Measurements from ENCODE around the gene DCAF6.
A peak's percentile ranks its signal among the peaks of the same experiment; 100 is the strongest.

Gene DCAF6

GRCh38 chr1:168091720-168092550, 155.5 kb downstream of the DCAF6 start:
- no peak for DNase-seq (ENCODE audit: low read depth)
- TF ChIP-seq CTCF (conservative IDR thresholded peaks at IDR 0.05; ENCODE audit: low read depth, low read length): no peak
- H3K4me3 ChIP-seq (ENCODE audit: low read length): no peak overlapping the region

GRCh38 chr1:168092566-168093355, 156.3 kb downstream of the DCAF6 start:
- no peak overlapping the region for H3K4me3 ChIP-seq (ENCODE audit: low read length)
- peak; percentile 54 for TF ChIP-seq CTCF (conservative IDR thresholded peaks at IDR 0.05; ENCODE audit: low read depth, low read length)
- no peak for DNase-seq (ENCODE audit: low read depth)

GRCh38 chr1:168093616-168094015, 157.1 kb downstream of the DCAF6 start:
- H3K4me3 ChIP-seq (ENCODE audit: low read length): no peak overlapping the region
- TF ChIP-seq CTCF (conservative IDR thresholded peaks at IDR 0.05; ENCODE audit: low read depth, low read length): no peak
- DNase-seq (ENCODE audit: low read depth): no peak

- no peak overlapping the region for H3K4me3 ChIP-seq (ENCODE audit: low read length)
- DNase-seq (ENCODE audit: low read depth): no peak
- no peak for TF ChIP-seq CTCF (conservative IDR thresholded peaks at IDR 0.05; ENCODE audit: low read depth, low read length)
Observed at GRCh38 chr1:168095476-168095875, 159.0 kb downstream of the DCAF6 start.

- no peak for TF ChIP-seq CTCF (conservative IDR thresholded peaks at IDR 0.05; ENCODE audit: low read depth, low read length)
- no peak for DNase-seq (ENCODE audit: low read depth)
- no peak overlapping the region for H3K4me3 ChIP-seq (ENCODE audit: low read length)
Observed at GRCh38 chr1:168096296-168097165, 160.0 kb downstream of the DCAF6 start.

- H3K4me3 ChIP-seq (ENCODE audit: low read length): no peak overlapping the region
- no peak for DNase-seq (ENCODE audit: low read depth)
- no peak for TF ChIP-seq CTCF (conservative IDR thresholded peaks at IDR 0.05; ENCODE audit: low read depth, low read length)
Observed at GRCh38 chr1:168097921-168098528, 161.5 kb downstream of the DCAF6 start.
